Tibial nerve (tissue), 4 donors: Measurements from ENCODE around the gene HECTD4. TPM values are rescaled to one million over a fixed set of nuclear protein-coding genes. Genes with fewer than 3 reads are reported as not detected.
"Not testable (repeated sequence)": the region's sequence is repeated elsewhere in the genome, so short reads cannot be mapped to it uniquely, and the experiment has no call there.

Experiments
- DNase-seq, 2 donors: peaks; one replicate each; pipeline ENCODE4 v3.0.0-alpha.2; 2019; ENCODE audit warnings: low spot score in 2 of 2
- H3K27ac ChIP-seq, 4 donors: fragments of 200-600 bp; sonication (generic) in 3 of 4; one replicate each; pipeline ENCODE4 v1.5.1; 2017 to 2019; ENCODE audit warnings: mild to moderate bottlenecking in 1 of 4
- H3K27me3 ChIP-seq, 2 donors: fragments of 200-600 bp; sonication (generic) in 1 of 2; one replicate each; pipeline versions ENCODE4 v1.5.1 to v1.6.0; 2017 to 2019
- H3K36me3 ChIP-seq, 3 donors: fragments of 200-600 bp; sonication (generic); one replicate each; pipeline ENCODE4 v1.5.1; 2018 to 2019
- H3K4me1 ChIP-seq, 4 donors: fragments of 200-600 bp; sonication (generic) in 3 of 4; one replicate each; pipeline ENCODE4 v1.5.1; 2017 to 2019
- H3K4me3 ChIP-seq, 4 donors: fragments of 200-600 bp; sonication (generic) in 3 of 4; one replicate each; pipeline ENCODE4 v1.5.1; 2017 to 2019; ENCODE audit warnings: mild to moderate bottlenecking in 1 of 4, moderate library complexity in 1 of 4
- H3K9me3 ChIP-seq, 4 donors: fragments of 200-600 bp; sonication (generic) in 3 of 4; one replicate each; pipeline ENCODE4 v1.5.1; 2017 to 2019
- EP300 ChIP-seq, 2 donors: sonication (generic); formaldehyde crosslinking; IDR thresholded peaks; one replicate each; pipeline ENCODE4 v1.6.1; 2017; ENCODE audit warnings: antibody characterized with exemption in 2 of 2, mild to moderate bottlenecking in 1 of 2
- POLR2A ChIP-seq, 2 donors: fragments of 450-650 bp; IDR thresholded peaks; one replicate each; pipeline ENCODE4 v1.6.1; 2017; ENCODE audit warnings: antibody characterized with exemption in 2 of 2, mild to moderate bottlenecking in 2 of 2, moderate library complexity in 2 of 2
- WGBS, 2 donors: methylation state at CpG; one replicate each; pipeline ENCODE4 v1.1.5; 2018; 5-methylcytosine and 5-hydroxymethylcytosine counted together
- total RNA-seq, 4 donors: library from RNA; depleted of rRNA; stranded (reverse); fragments of >200 nt; gene quantifications; one replicate each; pipeline ENCODE4 v1.1.0, GENCODE V29; 2016
- TF ChIP-seq, protein P1 (sequence below), 5 experiments: fragments of 200-600 bp in 3 of 5; fragments of 450-650 bp in 2 of 5; sonication (generic) in 3 of 5; IDR thresholded peaks; one replicate each; pipeline ENCODE4 v1.5.1; 2016 to 2019; ENCODE audit warnings: antibody characterized with exemption in 5 of 5, mild to moderate bottlenecking in 3 of 5, moderate library complexity in 2 of 5

Gene HECTD4
- total RNA-seq, 4 donors from 2014 or later, result 43.0 to 70.5 (median 58.5) TPM

DNA sequence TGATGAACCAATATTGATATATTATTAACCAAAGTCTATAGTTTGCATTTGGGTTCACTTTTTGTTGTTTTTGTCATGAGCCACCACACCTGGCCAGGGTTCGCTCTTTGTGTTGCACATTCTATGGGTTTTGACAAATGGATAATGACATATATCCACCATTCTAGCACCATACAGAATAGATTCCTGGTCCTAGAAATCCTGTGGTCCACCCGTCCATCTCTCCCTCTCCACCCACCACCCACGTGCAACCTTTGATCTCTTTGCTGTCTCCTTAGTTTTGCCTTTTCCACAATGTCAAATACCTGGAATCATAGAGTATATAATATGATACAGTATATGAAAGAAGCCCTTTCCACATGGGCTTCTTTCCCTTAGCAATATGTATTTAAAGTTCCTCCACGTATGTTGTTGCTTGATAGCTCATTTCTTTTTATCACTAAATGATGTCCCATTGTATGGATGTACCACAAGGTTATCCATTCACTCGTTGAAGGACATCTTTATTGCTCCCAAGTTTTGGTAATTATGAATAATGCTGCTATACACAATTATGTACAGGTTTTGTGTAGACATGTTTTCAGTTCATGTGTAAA lies 19.8 kb upstream of the HECTD4 start:
- H3K9me3 ChIP-seq, result no peaks in the 10 kb centered on the region
- H3K36me3 ChIP-seq, result peaks cover 3 to 38% (median 8%) of the 10 kb centered on the region in 3 donors
- no peaks in the 10 kb centered on the region for H3K27me3 ChIP-seq
- H3K4me1 ChIP-seq, result peaks cover 0 to 2% (median 0%) of the 10 kb centered on the region in 4 donors
- no peak for DNase-seq
- no peak overlapping the region for H3K4me3 ChIP-seq
- TF ChIP-seq POLR2A (IDR thresholded peaks at IDR 0.05) (no peak), EP300 (IDR thresholded peaks at IDR 0.05) (no peak)
- TF ChIP-seq, protein P1, sequence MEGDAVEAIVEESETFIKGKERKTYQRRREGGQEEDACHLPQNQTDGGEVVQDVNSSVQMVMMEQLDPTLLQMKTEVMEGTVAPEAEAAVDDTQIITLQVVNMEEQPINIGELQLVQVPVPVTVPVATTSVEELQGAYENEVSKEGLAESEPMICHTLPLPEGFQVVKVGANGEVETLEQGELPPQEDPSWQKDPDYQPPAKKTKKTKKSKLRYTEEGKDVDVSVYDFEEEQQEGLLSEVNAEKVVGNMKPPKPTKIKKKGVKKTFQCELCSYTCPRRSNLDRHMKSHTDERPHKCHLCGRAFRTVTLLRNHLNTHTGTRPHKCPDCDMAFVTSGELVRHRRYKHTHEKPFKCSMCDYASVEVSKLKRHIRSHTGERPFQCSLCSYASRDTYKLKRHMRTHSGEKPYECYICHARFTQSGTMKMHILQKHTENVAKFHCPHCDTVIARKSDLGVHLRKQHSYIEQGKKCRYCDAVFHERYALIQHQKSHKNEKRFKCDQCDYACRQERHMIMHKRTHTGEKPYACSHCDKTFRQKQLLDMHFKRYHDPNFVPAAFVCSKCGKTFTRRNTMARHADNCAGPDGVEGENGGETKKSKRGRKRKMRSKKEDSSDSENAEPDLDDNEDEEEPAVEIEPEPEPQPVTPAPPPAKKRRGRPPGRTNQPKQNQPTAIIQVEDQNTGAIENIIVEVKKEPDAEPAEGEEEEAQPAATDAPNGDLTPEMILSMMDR (IDR thresholded peaks at IDR 0.05), result no peak
- H3K27ac ChIP-seq, result no peak overlapping the region
- 58 to 62% methylated on average over 5 of the region's 5 CpGs for WGBS, 2 donors

DNA sequence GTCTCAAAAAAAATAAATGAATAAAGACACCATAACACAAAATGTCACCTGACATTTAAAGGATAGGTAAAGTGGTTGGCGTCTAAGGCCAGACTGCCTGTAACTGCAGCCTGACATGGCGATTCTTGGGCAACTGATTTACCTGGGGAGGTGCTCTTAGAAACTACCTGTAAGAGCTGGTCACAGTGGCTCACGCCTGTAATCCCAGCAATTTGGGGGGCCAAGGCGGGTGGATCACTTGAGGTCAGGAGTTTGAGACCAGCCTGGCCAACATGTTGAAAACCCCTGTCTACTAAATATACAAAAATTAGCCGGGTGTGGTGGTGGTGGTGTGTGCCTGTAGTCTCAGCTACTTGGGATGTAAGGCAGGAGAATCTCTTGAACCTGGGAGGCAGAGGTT lies 18.8 kb upstream of the HECTD4 start:
- H3K27me3 ChIP-seq, result no peaks in the 10 kb centered on the region
- no peak overlapping the region for H3K4me3 ChIP-seq
- WGBS, 2 donors, result 86 to 91% methylated on average over 5 of the region's 5 CpGs
- TF ChIP-seq, protein P1 (IDR thresholded peaks at IDR 0.05), result no peak
- TF ChIP-seq EP300 (IDR thresholded peaks at IDR 0.05), result no peak
- no peak for TF ChIP-seq POLR2A (IDR thresholded peaks at IDR 0.05)
- DNase-seq, result no peak
- H3K36me3 ChIP-seq, result peaks cover 3 to 28% (median 8%) of the 10 kb centered on the region in 3 donors
- no peak overlapping the region for H3K27ac ChIP-seq
- no peaks in the 10 kb centered on the region for H3K9me3 ChIP-seq
- no peaks in the 10 kb centered on the region for H3K4me1 ChIP-seq

DNA sequence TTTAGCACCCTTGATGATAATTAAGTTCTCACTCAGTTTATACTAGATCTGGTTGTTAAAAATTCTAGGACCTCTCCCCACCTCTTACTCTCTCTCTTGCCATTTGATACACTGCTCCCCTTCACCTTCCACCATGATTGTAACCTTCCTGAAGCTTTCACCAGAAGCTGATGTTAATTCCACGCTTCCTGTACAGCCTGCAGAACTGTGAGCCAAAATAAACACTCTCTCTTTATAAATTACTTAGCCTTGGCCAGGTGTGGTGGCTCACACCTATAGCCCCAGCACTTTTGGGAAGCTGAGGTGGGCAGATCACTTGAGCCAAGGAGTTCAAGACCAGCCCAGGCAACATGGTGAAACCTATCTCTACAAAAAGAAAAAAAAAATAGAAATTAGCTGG lies 11.1 kb upstream of the HECTD4 start:
- Histone ChIP-seq H3K27ac (no peak overlapping the region), H3K4me1 (no peaks in the 10 kb centered on the region), H3K9me3 (peaks cover 0 to 5% (median 0%) of the 10 kb centered on the region in 4 donors), H3K27me3 (no peaks in the 10 kb centered on the region), H3K36me3 (no peaks in the 10 kb centered on the region), H3K4me3 (no peak overlapping the region)
- TF ChIP-seq, protein P1 (IDR thresholded peaks at IDR 0.05), result no peak
- DNase-seq, result no peak
- WGBS, 2 donors, result 73 to 85% methylated on average over 1 of the region's 1 CpG

DNA sequence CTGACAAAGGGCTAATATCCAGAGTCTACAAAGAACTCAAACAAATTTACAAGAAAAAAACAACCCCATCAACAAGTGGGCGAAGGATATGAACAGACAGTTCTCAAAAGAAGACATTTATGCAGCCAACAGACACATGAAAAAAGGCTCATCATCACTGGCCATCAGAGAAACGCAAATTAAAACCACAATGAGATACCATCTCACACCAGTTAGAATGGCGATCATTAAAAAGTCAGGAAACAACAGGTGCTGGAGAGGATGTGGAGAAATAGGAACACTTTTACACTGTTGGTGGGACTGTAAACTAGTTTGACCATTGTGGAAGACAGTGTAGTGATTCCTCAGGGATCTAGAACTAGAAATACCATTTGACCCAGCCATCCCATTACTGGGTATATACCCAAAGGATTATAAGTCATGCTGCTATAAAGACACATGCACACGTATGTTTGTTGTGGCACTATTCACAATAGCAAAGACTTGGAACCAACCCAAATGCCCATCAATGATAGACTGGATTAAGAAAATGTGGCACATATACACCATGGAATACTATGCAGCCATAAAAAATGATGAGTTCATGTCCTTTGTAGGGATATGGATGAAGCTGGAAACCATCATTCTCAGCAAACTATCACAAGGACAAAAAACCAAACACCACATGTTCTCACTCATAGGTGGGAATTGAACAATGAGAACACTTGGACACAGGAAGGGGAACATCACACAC lies 7.9 kb upstream of the HECTD4 start:
- not testable (repeated sequence) for DNase-seq, H3K27me3 ChIP-seq, H3K4me3 ChIP-seq, H3K36me3 ChIP-seq, H3K4me1 ChIP-seq, H3K9me3 ChIP-seq, H3K27ac ChIP-seq
- 76 to 83% methylated on average over 4 of the region's 4 CpGs for WGBS, 2 donors

DNA sequence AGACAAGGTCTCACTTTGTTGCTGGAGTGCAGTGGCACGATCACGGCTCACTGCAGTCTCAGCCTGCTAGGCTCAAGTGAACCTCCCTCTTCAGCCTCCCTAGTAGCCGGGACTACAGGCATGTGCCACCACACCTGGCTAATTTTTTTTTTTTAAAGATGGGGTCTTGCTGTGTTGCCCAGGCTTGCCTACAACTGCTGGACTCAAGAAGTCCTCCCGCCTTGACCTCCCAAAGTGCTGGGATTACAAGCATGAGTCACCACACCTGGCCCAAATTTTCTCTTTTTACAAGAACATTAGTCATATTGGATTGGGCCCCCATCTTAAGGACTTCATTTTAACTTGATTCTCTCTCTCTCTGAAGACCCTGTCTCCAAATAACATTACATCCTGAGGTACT lies 7.0 kb upstream of the HECTD4 start:
- Histone ChIP-seq H3K4me1 (peaks cover 0 to 10% (median 0%) of the 10 kb centered on the region in 4 donors), H3K36me3 (no peaks in the 10 kb centered on the region), H3K9me3 (no peaks in the 10 kb centered on the region), H3K27me3 (no peaks in the 10 kb centered on the region), H3K27ac (no peak overlapping the region), H3K4me3 (no peak overlapping the region)
- DNase-seq, result no peak
- no peak for TF ChIP-seq POLR2A (IDR thresholded peaks at IDR 0.05)
- no peak for TF ChIP-seq EP300 (IDR thresholded peaks at IDR 0.05)
- TF ChIP-seq, protein P1 (IDR thresholded peaks at IDR 0.05), result no peak
- 84 to 88% methylated on average over 4 of the region's 4 CpGs for WGBS, 2 donors
